HTERT RPE-1 (cell line): ENCODE results near the gene ENO4.

Experiments used
- in situ Hi-C: fragments of 300-500 bp; cut with MboI; formaldehyde crosslinking; loops from 4 replicates; pipeline ENCODE4 v1.14.3; 2020; ENCODE audit warnings: low sequenced_read_pairs

Gene ENO4

GRCh38 chr10:116849248-116850057, at the start of gene ENO4:
TSS of gene ENO4 (plus strand) at chr10:116849499. CDS start at chr10:116849567, 68 bp downstream.
- in situ Hi-C loops: no loop called here

GRCh38 chr10:116800286-116800929, 48.9 kb upstream of the ENO4 start:
- in situ Hi-C loops: loop anchor here (25.0 kb wide), 1 partner anchor 362 kb away; no protein-coding TSS in a partner anchor

GRCh38 chr10:116801658-116802057, 47.6 kb upstream of the ENO4 start:
- in situ Hi-C loops: loop anchor here (25.0 kb wide), 1 partner anchor 361 kb away; no protein-coding TSS in a partner anchor

GRCh38 chr10:116802474-116802873, 46.8 kb upstream of the ENO4 start:
- in situ Hi-C loops: loop anchor here (25.0 kb wide), 1 partner anchor 360 kb away; no protein-coding TSS in a partner anchor

GRCh38 chr10:116802876-116803275, 46.4 kb upstream of the ENO4 start:
- in situ Hi-C loops: loop anchor here (25.0 kb wide), 1 partner anchor 359 kb away; no protein-coding TSS in a partner anchor

- in situ Hi-C loops: loop anchor here (25.0 kb wide), 1 partner anchor 359 kb away; no protein-coding TSS in a partner anchor
Measured at GRCh38 chr10:116803451-116804249, 45.6 kb upstream of the ENO4 start.

- in situ Hi-C loops: loop anchor here (25.0 kb wide), 1 partner anchor 354 kb away; no protein-coding TSS in a partner anchor
Measured at GRCh38 chr10:116808706-116809105, 40.6 kb upstream of the ENO4 start.

- in situ Hi-C loops: loop anchor here (25.0 kb wide), 1 partner anchor 353 kb away; no protein-coding TSS in a partner anchor
Measured at GRCh38 chr10:116809483-116810119, 39.7 kb upstream of the ENO4 start.

GRCh38 chr10:116810120-116810500, 39.2 kb upstream of the ENO4 start:
- in situ Hi-C loops: loop anchor here (25.0 kb wide), 1 partner anchor 352 kb away; no protein-coding TSS in a partner anchor

GRCh38 chr10:116810895-116811294, 38.4 kb upstream of the ENO4 start:
- in situ Hi-C loops: loop anchor here (25.0 kb wide), 1 partner anchor 351 kb away; no protein-coding TSS in a partner anchor

GRCh38 chr10:116811691-116812090, 37.6 kb upstream of the ENO4 start:
- in situ Hi-C loops: loop anchor here (25.0 kb wide), 1 partner anchor 351 kb away; no protein-coding TSS in a partner anchor

- in situ Hi-C loops: loop anchor here (25.0 kb wide), 1 partner anchor 346 kb away; no protein-coding TSS in a partner anchor
Measured at GRCh38 chr10:116815641-116816415, 33.5 kb upstream of the ENO4 start.

- in situ Hi-C loops: loop anchor here (25.0 kb wide), 1 partner anchor 345 kb away; no protein-coding TSS in a partner anchor
Measured at GRCh38 chr10:116817178-116817577, 32.1 kb upstream of the ENO4 start.

- in situ Hi-C loops: loop anchor here (25.0 kb wide), 1 partner anchor 344 kb away; no protein-coding TSS in a partner anchor
Measured at GRCh38 chr10:116817780-116818343, 31.4 kb upstream of the ENO4 start.

GRCh38 chr10:116819999-116820677, 29.2 kb upstream of the ENO4 start:
- in situ Hi-C loops: loop anchor here (25.0 kb wide), 1 partner anchor 342 kb away; no protein-coding TSS in a partner anchor

- in situ Hi-C loops: no loop called here
Measured at GRCh38 chr10:116825901-116826300, 23.4 kb upstream of the ENO4 start.

GRCh38 chr10:116826803-116827202, 22.5 kb upstream of the ENO4 start:
- in situ Hi-C loops: no loop called here

- in situ Hi-C loops: no loop called here
Measured at GRCh38 chr10:116827214-116827671, 22.1 kb upstream of the ENO4 start.
